ENCODE measurements around the gene PLAC8L1.

PLAC8L1 gene

DNA sequence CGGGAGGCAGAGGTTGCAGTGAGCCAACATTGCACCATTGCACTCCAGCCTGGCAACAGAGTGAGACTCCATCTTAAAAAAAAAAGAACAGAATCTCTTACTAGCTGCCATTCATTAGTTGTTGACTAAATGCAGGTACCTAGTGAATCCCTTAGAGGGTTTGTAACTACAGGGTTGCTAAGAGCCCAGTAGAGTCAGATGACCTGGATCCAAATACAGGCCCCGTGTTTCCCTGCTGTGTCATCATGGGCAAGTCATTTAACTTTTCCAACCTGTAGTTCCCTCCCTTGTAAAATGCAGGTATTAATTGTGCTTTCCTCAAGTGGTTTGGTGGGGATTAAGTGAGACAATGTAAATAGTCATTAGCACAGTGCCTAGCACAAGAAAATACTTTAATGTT, 32.8 kb downstream of the PLAC8L1 start:
- TF ChIP-seq ZNF274 (IDR thresholded peaks at IDR 0.05; ENCODE audit: low read depth, low read length) (no peak), YY1 (IDR thresholded peaks at IDR 0.05; ENCODE audit: insufficient read depth, insufficient read length) (no peak), SUZ12 (IDR thresholded peaks at IDR 0.05; ENCODE audit: extremely low read depth, insufficient read depth, insufficient read length) (no peak)
- peaks cover 10% of the 10 kb centered on the region for H3K27me3 ChIP-seq (ENCODE audit: insufficient read depth, insufficient read length)

DNA sequence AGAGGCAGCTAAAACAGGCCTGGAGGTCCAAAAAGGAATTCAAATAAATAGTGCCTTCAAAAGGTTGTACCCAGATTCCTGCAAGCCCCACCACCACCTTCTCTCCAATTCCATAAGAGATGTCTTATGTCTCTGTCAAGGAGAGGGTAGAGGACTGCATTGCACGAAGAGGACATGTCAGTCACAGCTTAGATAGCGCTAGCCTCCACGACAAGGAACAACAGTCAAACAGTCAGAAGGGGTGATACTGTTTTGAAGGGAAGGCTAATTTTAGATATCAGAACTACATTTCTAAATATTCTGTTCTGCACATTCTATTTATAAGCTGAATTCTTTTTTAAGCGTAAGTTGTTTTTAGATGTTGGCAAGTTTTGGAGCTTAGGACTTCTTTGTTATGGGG, 34.2 kb downstream of the PLAC8L1 start:
- Histone ChIP-seq H3K9ac (ENCODE audit: insufficient read length, low read depth) (no peak overlapping the region), H3K9me3 (ENCODE audit: insufficient read depth, low read length) (no peaks in the 10 kb centered on the region), H3K36me3 (ENCODE audit: insufficient read depth, insufficient read length, low read length) (no peaks in the 10 kb centered on the region), H3K27me3 (ENCODE audit: insufficient read depth, insufficient read length) (peaks cover 10% of the 10 kb centered on the region), H3K4me1 (ENCODE audit: insufficient read depth, insufficient read length) (no peaks in the 10 kb centered on the region), H3K4me3 (ENCODE audit: insufficient read length, low read depth) (no peak overlapping the region)
- no peak for DNase-seq (ENCODE audit: low read depth, low spot score)
- TF ChIP-seq SUZ12 (IDR thresholded peaks at IDR 0.05; ENCODE audit: extremely low read depth, insufficient read depth, insufficient read length), result no peak

More for the DNA sequence above, 32.8 kb downstream of the PLAC8L1 start:
- H3K36me3 ChIP-seq (ENCODE audit: insufficient read depth, insufficient read length, low read length), result no peaks in the 10 kb centered on the region
- no peak overlapping the region for H3K9ac ChIP-seq (ENCODE audit: insufficient read length, low read depth)
- DNase-seq (ENCODE audit: low read depth, low spot score), result no peak
- no peaks in the 10 kb centered on the region for H3K9me3 ChIP-seq (ENCODE audit: insufficient read depth, low read length)
- H3K4me1 ChIP-seq (ENCODE audit: insufficient read depth, insufficient read length), result no peaks in the 10 kb centered on the region
- no peak overlapping the region for H3K4me3 ChIP-seq (ENCODE audit: insufficient read length, low read depth)

DNA sequence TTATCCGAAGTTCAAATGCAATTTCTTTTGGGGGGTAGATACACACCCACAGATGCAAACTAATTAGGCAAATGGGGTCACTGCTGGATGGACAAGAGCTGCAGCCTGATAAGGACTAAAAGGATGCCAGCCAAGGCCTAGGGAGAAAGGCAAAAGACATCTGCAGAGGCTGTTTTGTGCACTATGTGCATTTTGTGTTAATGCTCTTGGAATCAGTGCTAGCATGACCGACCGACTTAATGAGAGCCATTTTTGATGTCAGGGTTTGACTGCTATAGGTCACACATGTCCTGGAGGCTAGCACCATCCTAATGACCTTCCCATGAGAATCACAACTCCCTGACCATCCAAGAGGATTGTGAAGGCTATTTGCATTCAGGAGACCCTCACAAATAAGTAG, 34.6 kb downstream of the PLAC8L1 start:
- peaks cover 10% of the 10 kb centered on the region for H3K27me3 ChIP-seq (ENCODE audit: insufficient read depth, insufficient read length)

DNA sequence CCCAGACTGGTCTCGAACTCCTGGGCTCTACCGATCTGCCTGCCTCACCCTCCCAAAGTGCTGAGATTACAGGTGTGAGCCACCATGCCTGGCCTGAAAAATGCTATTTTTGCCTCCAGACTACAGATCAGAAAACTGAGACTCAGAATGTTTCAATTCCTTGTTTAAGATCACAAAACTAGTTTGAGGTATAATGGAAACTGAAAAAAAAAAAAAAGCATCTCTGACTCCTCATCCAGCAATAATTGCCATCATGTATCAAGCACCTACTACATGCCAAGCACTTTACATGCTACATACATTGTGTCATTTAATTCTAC, 35.6 kb downstream of the PLAC8L1 start:
- Histone ChIP-seq H3K4me3 (ENCODE audit: insufficient read length, low read depth) (no peak overlapping the region), H3K4me1 (ENCODE audit: insufficient read depth, insufficient read length) (no peaks in the 10 kb centered on the region), H3K9me3 (ENCODE audit: insufficient read depth, low read length) (no peaks in the 10 kb centered on the region)

More for the DNA sequence above, 34.6 kb downstream of the PLAC8L1 start:
- DNase-seq (ENCODE audit: low read depth, low spot score), result no peak
- no peaks in the 10 kb centered on the region for H3K36me3 ChIP-seq (ENCODE audit: insufficient read depth, insufficient read length, low read length)
- no peaks in the 10 kb centered on the region for H3K4me1 ChIP-seq (ENCODE audit: insufficient read depth, insufficient read length)
- no peak overlapping the region for H3K4me3 ChIP-seq (ENCODE audit: insufficient read length, low read depth)
- H3K9ac ChIP-seq (ENCODE audit: insufficient read length, low read depth), result no peak overlapping the region
- H3K9me3 ChIP-seq (ENCODE audit: insufficient read depth, low read length), result no peaks in the 10 kb centered on the region
- TF ChIP-seq SUZ12 (IDR thresholded peaks at IDR 0.05; ENCODE audit: extremely low read depth, insufficient read depth, insufficient read length), result no peak
- no peak for TF ChIP-seq ZNF274 (IDR thresholded peaks at IDR 0.05; ENCODE audit: low read depth, low read length)
- TF ChIP-seq YY1 (IDR thresholded peaks at IDR 0.05; ENCODE audit: insufficient read depth, insufficient read length), result no peak

DNA sequence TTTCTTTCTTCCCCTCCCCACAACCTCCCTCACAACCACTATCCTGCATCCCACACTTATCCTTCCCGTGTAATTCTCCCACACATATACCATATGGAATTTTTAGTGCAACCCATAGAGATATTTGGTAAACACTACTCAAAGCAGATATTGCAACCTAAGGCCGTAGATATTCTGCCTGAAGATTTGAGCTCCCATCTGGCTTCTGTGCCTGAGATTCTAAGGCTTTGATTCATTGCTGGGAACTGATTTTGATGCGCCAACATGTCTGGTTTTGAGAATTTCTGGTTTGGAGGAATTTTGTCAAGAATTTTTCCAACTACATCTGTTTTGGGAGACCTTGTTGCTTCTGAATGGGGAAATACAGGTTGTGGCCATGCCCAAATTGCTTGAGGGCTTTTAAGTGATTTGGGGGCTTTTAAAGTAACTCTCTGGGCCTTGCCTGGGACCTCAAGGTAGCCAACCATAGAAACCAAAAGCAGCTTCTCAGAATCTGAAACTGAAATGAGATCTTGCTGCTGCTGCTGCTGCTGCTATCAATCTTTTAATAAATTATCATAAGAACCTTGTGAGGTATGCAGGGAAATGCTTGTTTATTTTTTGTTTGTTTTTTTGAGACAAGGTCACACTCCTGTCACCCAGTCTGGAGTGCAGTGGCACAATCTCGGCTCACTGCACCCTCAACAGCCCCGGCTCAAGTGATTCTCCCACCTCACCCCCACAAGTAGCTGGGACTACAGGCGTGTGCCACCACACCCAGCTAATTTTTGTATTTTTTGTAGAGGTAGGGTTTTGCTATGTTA, 36.2 kb downstream of the PLAC8L1 start:
- H3K9me3 ChIP-seq (ENCODE audit: insufficient read depth, low read length), result no peaks in the 10 kb centered on the region
- no peak for DNase-seq (ENCODE audit: low read depth, low spot score)
- no peaks in the 10 kb centered on the region for H3K4me1 ChIP-seq (ENCODE audit: insufficient read depth, insufficient read length)
- H3K36me3 ChIP-seq (ENCODE audit: insufficient read depth, insufficient read length, low read length), result no peaks in the 10 kb centered on the region
- TF ChIP-seq SUZ12 (IDR thresholded peaks at IDR 0.05; ENCODE audit: extremely low read depth, insufficient read depth, insufficient read length) (no peak), YY1 (IDR thresholded peaks at IDR 0.05; ENCODE audit: insufficient read depth, insufficient read length) (no peak), ZNF274 (IDR thresholded peaks at IDR 0.05; ENCODE audit: low read depth, low read length) (no peak)
- H3K4me3 ChIP-seq (ENCODE audit: insufficient read length, low read depth), result no peak overlapping the region
- peaks cover 10% of the 10 kb centered on the region for H3K27me3 ChIP-seq (ENCODE audit: insufficient read depth, insufficient read length)
- H3K9ac ChIP-seq (ENCODE audit: insufficient read length, low read depth), result no peak overlapping the region

More for the DNA sequence above, 35.6 kb downstream of the PLAC8L1 start:
- Histone ChIP-seq H3K36me3 (ENCODE audit: insufficient read depth, insufficient read length, low read length) (no peaks in the 10 kb centered on the region), H3K9ac (ENCODE audit: insufficient read length, low read depth) (no peak overlapping the region), H3K27me3 (ENCODE audit: insufficient read depth, insufficient read length) (peaks cover 10% of the 10 kb centered on the region)
- TF ChIP-seq YY1 (IDR thresholded peaks at IDR 0.05; ENCODE audit: insufficient read depth, insufficient read length) (no peak), ZNF274 (IDR thresholded peaks at IDR 0.05; ENCODE audit: low read depth, low read length) (no peak), SUZ12 (IDR thresholded peaks at IDR 0.05; ENCODE audit: extremely low read depth, insufficient read depth, insufficient read length) (no peak)
- DNase-seq (ENCODE audit: low read depth, low spot score), result no peak

DNA sequence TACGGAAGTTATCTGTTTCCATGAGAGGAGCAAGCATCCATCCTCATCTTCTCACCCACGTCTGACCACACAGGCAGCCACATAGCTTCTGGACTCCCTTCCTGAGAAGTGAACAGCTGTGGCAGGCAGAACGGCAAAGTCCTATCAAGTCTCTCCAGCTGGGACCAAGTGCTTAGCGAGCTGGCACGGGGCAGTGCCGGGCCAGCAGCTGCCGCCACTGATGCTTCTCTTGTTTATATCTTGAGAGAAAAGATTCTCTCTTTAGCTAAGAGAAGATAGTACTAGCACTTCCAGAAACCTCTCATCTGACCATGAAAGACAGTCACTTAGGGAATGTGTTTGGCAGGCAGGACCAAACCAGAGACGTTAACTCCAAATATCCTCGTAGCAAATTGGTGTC, 37.2 kb downstream of the PLAC8L1 start:
- H3K4me3 ChIP-seq (ENCODE audit: insufficient read length, low read depth), result no peak overlapping the region
- H3K27me3 ChIP-seq (ENCODE audit: insufficient read depth, insufficient read length), result peaks cover 10% of the 10 kb centered on the region
- no peak for TF ChIP-seq YY1 (IDR thresholded peaks at IDR 0.05; ENCODE audit: insufficient read depth, insufficient read length)
- no peak for TF ChIP-seq ZNF274 (IDR thresholded peaks at IDR 0.05; ENCODE audit: low read depth, low read length)
- TF ChIP-seq SUZ12 (IDR thresholded peaks at IDR 0.05; ENCODE audit: extremely low read depth, insufficient read depth, insufficient read length), result no peak
- H3K9ac ChIP-seq (ENCODE audit: insufficient read length, low read depth), result no peak overlapping the region
- no peak for DNase-seq (ENCODE audit: low read depth, low spot score)
- no peaks in the 10 kb centered on the region for H3K9me3 ChIP-seq (ENCODE audit: insufficient read depth, low read length)
- H3K4me1 ChIP-seq (ENCODE audit: insufficient read depth, insufficient read length), result no peaks in the 10 kb centered on the region
- no peaks in the 10 kb centered on the region for H3K36me3 ChIP-seq (ENCODE audit: insufficient read depth, insufficient read length, low read length)

DNA sequence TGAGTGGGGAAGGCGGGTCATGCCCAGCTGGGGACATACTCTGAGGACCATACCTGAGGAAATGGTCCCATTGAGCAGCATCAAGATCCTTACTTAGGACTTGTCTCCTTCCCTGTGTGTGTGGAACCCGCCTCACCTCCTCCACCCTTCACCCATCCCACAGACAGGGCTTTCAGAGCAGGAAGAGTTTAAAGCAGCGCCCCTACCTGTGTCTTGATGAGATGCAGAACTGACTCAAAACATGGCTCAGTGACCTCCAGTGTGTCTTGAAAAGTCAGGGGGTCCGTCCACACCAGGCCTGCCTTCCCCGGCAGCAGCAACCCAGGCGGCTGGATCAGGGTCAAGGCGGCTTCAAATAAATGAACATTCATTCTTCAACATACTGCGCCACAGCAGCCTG, 38.4 kb downstream of the PLAC8L1 start:
- Histone ChIP-seq H3K4me3 (ENCODE audit: insufficient read length, low read depth) (no peak overlapping the region), H3K27me3 (ENCODE audit: insufficient read depth, insufficient read length) (peaks cover 7% of the 10 kb centered on the region), H3K9me3 (ENCODE audit: insufficient read depth, low read length) (no peaks in the 10 kb centered on the region), H3K9ac (ENCODE audit: insufficient read length, low read depth) (no peak overlapping the region), H3K4me1 (ENCODE audit: insufficient read depth, insufficient read length) (no peaks in the 10 kb centered on the region), H3K36me3 (ENCODE audit: insufficient read depth, insufficient read length, low read length) (peaks cover 5% of the 10 kb centered on the region)
- TF ChIP-seq YY1 (IDR thresholded peaks at IDR 0.05; ENCODE audit: insufficient read depth, insufficient read length), result no peak
- no peak for TF ChIP-seq ZNF274 (IDR thresholded peaks at IDR 0.05; ENCODE audit: low read depth, low read length)
- no peak for TF ChIP-seq SUZ12 (IDR thresholded peaks at IDR 0.05; ENCODE audit: extremely low read depth, insufficient read depth, insufficient read length)
- no peak for DNase-seq (ENCODE audit: low read depth, low spot score)
